HG03159 (cell line): ENCODE measurements around the gene C22orf31.
"Not testable (repeated sequence)": the region's sequence is repeated elsewhere in the genome, so short reads cannot be mapped to it uniquely, and the experiment has no call there.

Experiments
- ATAC-seq: cut with Tn5 transposase; IDR thresholded peaks from one replicate; pipeline ENCODE4 v1.9.1; 2021; ENCODE audit warnings: mild to moderate bottlenecking, moderate library complexity; ENCODE audit not compliant: unreplicated experiment

Gene C22orf31

DNA sequence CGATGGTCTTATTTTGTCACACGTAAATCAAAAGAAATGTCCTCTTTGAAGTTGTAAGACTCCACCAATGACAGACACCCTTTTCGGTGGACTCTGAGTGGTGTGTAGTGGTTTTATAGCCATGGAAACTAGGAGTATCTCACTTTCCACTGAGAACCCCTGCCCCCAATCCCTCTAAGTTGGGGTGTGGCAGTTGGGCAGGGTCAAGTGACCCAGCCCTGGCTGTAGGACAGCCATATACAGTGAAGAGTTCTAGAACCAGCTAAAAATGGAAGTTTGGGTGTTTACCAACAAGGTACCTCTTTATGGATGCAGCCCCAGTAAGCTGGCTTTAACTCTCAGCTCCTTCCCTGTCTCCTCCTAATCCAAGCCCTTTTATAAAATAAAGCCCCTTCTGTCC lies 5.2 kb downstream of the C22orf31 start:
- ATAC-seq = no peak

GRCh38 chr22:29055192-29055830 lies 6.3 kb downstream of the C22orf31 start:
- ATAC-seq = no peak

DNA sequence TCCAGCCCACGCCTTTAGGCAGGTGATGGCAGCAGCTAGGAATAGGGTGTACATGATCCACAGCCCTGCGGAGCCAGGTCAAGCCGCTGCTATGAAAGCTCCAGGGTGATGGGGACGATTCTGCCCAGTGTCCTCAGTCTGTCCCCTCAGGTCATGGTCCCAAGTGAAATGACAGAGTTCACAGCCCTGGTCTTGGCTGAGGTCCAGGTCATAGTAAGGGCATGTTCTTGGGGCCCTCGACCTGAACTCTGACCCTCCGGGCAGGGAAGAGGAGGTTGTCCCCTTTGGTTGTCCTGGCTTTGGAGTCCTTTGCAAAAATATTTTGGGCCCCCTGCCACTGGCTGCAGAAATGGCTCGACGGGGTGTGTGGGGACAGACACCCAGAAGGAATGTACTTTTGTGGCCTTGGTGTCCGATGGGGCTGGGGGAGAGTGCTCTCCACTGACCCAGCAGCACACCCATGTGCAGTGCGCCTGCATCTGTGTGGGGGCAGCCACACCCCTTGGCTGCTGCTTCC lies 7.3 kb downstream of the C22orf31 start:
- ATAC-seq = no peak

DNA sequence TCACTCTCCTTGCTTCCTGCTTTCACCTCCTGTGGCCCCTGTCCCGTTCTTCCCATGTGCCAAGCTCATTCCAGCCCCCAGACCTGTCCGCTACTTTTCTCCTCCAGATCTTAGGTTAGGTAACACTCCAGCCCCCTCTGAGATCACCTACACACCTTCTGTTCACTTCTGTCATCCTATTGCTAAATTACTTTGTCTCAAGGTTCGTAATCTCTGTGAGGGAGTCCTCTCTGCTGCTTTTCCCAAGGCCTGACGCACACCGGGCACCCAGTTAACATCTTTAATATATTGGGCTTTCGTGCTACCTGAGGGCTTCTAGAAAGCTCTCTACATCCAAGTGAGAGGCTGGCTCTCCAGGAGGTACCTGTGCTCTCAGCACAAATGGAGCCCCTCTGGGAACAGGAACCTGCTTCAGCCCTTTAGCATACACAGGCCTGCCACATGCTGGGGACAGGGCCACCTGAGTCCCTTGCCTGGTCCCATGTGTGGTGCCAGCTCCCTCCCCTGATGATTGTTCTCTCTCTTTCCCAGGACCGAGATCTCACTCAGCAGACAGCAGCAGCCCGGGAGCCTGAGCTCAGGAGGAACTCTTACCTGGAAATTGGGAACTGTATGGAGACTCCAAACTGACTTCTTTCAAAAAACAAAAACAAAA lies 8.5 kb downstream of the C22orf31 start:
- ATAC-seq = no peak

DNA sequence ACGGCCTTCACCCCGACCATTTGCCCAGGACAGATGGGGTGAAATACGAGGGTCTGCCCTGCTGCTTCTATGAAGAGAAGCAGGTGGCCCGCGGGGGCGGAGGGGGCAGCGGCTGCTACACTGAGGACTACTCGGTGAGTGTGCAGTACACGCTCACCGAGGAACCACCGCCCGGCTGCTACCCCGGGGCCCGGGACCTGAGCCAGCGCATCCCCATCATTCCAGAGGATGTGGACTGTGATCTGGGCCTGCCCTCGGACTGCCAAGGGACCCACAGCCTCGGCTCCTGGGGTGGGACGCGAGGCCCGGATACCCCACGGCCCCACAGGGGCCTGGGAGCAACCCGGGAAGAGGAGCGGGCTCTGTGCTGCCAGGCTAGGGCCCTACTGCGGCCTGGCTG lies 11.2 kb downstream of the C22orf31 start:
- no peak for ATAC-seq

GRCh38 chr22:29049655-29050263 lies 11.9 kb downstream of the C22orf31 start:
- no peak for ATAC-seq

- no peak for ATAC-seq
These were observed 12.6 kb downstream of the C22orf31 start for GRCh38 chr22:29048822-29049654.

DNA sequence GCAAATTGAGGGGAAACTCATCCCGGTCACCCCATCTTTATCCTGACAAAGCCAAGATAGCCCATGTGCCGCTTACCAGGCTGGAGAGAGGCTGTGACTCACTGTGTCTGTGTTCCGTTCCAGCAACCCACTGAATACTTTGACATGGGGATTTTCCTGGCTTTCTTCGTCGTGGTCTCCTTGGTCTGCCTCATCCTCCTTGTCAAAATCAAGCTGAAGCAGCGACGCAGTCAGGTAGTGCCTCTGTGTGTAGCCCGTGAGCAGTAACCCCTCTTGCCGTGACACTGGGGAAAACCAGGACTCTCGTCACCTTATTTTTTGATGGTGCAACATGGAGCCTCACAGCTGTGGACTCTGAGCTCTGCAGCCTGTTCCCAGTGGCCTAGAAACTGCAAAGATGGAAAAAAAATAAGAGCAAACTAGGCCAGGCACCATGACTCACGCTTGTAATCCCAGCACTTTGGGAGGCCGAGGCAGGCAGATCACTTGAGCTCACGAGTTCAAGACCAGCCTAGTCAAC lies 16.9 kb downstream of the C22orf31 start:
- no peak for ATAC-seq

- no peak for ATAC-seq
These were observed 17.6 kb downstream of the C22orf31 start for GRCh38 chr22:29043906-29044575.

GRCh38 chr22:29041408-29041807 lies 20.2 kb downstream of the C22orf31 start:
- no peak for ATAC-seq

DNA sequence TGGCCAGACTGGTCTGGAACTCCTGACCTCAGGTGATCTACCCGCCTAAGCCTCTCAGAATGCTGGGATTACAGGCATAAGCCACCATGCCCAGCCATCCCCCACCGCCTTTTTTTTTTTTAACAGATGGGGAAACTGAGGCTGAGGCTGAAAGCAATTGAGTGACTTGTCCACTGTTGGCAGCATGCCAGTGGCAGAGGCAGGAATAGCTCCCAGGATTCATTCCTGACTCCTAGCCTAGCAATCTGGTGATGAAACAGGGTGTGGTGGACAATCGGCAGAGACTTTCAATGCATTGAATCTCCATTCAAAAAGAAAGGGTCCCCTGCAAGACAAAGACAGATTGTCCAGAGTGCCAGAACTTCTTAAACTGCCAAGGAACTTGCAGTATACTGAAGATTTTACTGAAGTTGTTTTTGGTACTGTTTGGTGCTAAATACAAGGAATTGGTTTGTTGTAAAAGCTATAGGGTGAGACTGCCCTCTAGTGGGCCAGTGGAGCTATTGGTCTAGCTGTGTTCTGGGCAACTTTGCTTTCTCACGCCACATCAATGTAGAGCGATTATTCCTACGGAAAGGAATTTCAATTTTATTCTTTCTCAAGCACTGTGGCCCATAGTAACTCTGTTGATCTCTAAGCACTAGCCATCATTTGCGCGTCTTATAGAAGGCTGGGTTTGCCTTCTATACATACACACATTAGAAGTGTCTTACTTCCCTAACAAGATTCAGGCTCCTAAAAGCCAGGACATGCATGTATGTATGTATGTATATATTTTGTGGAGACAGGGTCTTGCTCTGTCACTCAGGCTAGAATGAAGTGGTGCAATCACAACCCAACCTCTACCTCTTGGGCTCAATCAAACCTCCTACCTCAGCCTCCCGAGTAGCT lies 21.0 kb downstream of the C22orf31 start:
- no peak for ATAC-seq

- ATAC-seq = not testable (repeated sequence)
These were observed 21.9 kb downstream of the C22orf31 start for GRCh38 chr22:29039684-29040083.

DNA sequence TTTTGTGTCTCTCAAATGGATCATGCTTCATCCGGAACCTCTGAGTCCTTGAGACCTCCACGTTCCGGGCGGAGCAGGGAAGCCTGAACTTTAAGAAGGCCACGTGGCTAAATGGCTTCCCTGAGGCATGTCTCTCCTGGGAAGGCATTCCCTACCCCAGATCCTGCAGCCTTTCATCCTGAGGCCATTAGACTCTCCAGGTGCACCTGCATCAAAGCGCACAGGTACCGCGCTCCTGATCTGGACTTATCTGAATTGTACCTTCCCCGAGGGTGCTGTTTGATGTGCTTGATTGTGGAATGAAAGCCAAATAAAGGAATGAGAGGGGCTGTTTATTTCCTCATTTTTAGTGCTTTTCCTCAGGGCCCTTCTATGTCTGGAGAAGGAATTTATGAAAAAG lies 22.5 kb downstream of the C22orf31 start:
- ATAC-seq = no peak

DNA sequence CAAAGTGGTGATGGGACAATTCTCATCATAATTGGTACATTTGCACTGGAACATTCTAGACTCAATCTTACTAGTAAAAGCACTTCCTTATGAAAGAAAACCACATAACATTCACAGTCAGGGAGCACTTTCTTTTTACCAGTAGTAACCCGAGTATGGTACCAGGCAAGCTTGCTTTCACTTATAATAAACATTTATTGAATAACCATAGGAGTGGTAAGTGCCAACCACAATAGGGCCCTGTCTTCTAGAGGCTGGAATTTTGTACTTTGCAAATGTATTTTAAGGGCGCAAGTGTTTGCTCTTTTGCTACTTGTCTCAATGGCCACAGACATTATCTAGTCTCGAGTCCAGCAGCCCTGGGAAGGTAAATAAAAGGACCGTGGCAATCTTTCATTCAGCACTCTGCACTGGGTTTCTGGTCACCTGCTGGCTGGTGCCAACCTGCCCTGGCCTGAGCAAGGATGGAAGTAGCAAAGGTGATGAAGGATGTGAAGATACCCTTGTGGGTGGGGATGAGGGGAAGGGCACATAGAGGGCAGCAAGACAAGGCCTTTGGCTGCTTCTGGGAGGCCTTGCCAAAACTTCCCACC lies 24.2 kb downstream of the C22orf31 start:
- no peak for ATAC-seq

- ATAC-seq = no peak
These were observed 29.0 kb downstream of the C22orf31 start for GRCh38 chr22:29032584-29032983.

GRCh38 chr22:29032014-29032475 lies 29.6 kb downstream of the C22orf31 start:
- no peak for ATAC-seq

GRCh38 chr22:29031227-29032011 lies 30.2 kb downstream of the C22orf31 start:
- ATAC-seq = no peak

GRCh38 chr22:29030618-29031226 lies 30.9 kb downstream of the C22orf31 start:
- ATAC-seq = no peak
